ENCODE measurements around the gene STAB2. TPM values are rescaled to one million over a fixed set of nuclear protein-coding genes. Genes with fewer than 3 reads are reported as not detected.

STAB2 gene
- total and polyA plus RNA-seq, 2 donors (not counting 1 experiment from before 2014, with no cell fraction given): not detected

DNA sequence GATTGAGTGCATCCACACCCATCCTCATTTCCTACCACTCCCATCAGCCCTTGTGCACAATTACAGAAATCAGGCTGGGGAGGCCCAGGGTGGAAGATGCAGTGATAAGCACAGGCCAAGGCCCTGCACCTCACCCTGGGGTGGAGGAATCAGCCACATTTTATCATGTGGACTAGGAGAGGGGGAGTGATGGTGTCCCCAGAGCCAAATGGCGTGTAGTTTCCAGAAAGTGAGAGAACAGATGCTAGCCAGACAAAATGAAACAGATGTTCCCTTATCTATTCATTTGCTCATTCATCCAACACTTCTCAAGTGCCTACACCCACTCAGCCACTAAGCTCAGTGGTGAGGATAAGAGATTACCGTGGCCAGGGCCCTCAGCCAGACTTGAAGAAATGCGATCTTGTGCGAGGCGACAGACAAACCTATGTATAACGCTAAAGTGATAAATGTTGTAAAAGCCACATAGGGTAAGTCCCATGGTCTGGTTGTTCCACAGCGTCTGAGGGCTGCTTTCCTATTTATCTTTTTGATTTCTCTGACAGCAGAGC is 93.6 kb downstream of the STAB2 start:
- POLR2A ChIA-PET: no interaction called here
- intact Hi-C loops (cut with micrococcal nuclease): no loop called here

GRCh38 chr12:103686026-103686425 is 99.0 kb downstream of the STAB2 start:
- H3K36me3 ChIP-seq (replicated peaks in 1 of 2; ENCODE audit: control extremely low read depth in 1 of 2, control insufficient read depth in 1 of 2, extremely low read depth in 1 of 2, insufficient read depth in 2 of 2, low read length in 1 of 2): no peaks in the 10 kb centered on the region
- TF ChIP-seq EZH2 (IDR thresholded peaks at IDR 0.05; ENCODE audit: borderline replicate concordance, insufficient read depth, low read depth, low read length, poor library complexity, severe bottlenecking) (no peak), CTCF (IDR thresholded peaks at IDR 0.05) (no peak)
- H3K4me1 ChIP-seq (ENCODE audit: control insufficient read depth in 2 of 2, insufficient read depth in 2 of 2, low read length in 2 of 2): no peaks in the 10 kb centered on the region
- WGBS (ENCODE audit: insufficient coverage): 92% methylated on average over 5 of the region's 6 CpGs
- peaks cover 13% of the 10 kb centered on the region for H3K27me3 Mint-ChIP-seq
- CTCF ChIA-PET: no interaction called here
- H3K4me2 ChIP-seq (replicated peaks; ENCODE audit: low read depth, low read length, poor library complexity, severe bottlenecking): no peak overlapping the region
- no peaks in the 10 kb centered on the region for H3K27me3 ChIP-seq (replicated peaks in 1 of 4; ENCODE audit: control extremely low read depth in 1 of 4, control insufficient read depth in 3 of 4, insufficient read depth in 4 of 4, low read length in 3 of 4)
- H2AFZ ChIP-seq (ENCODE audit: insufficient read depth, low read depth, low read length, poor library complexity, severe bottlenecking): no peak overlapping the region
- no peak overlapping the region for H3K27ac Mint-ChIP-seq
- intact Hi-C loops (cut with micrococcal nuclease): no loop called here
- ATAC-seq (ENCODE audit: low read depth): no peak
- no peaks in the 10 kb centered on the region for H4K20me1 ChIP-seq (ENCODE audit: control insufficient read depth, insufficient read depth, low read length, poor library complexity, severe bottlenecking)
- no peak overlapping the region for H3K4me3 ChIP-seq (ENCODE audit: control extremely low read depth in 1 of 5, extremely low read depth in 1 of 5, insufficient read depth in 1 of 5, low read depth in 2 of 5, low read length in 4 of 5)
- H3K27ac ChIP-seq (ENCODE audit: low read length in 2 of 2): no peak overlapping the region
- no peak overlapping the region for H3K4me3 Mint-ChIP-seq
- no peak overlapping the region for H3K9ac ChIP-seq (ENCODE audit: low read length)
- H3K9me3 ChIP-seq (ENCODE audit: control extremely low read depth in 1 of 3, control insufficient read depth in 2 of 3, insufficient read depth in 1 of 3, low read length in 2 of 3): no peaks in the 10 kb centered on the region
- no peak for DNase-seq
- no peaks in the 10 kb centered on the region for H3K79me2 ChIP-seq (ENCODE audit: control insufficient read depth, insufficient read depth, low read length)
- H3K4me1 Mint-ChIP-seq: no peaks in the 10 kb centered on the region
- no peaks in the 10 kb centered on the region for H3K9me3 Mint-ChIP-seq (ENCODE audit: insufficient read depth)
- POLR2A ChIA-PET: no interaction called here

More for the DNA sequence above, 93.6 kb downstream of the STAB2 start:
- no peak for ATAC-seq (ENCODE audit: low read depth)
- TF ChIP-seq EZH2 (IDR thresholded peaks at IDR 0.05; ENCODE audit: borderline replicate concordance, insufficient read depth, low read depth, low read length, poor library complexity, severe bottlenecking): no peak
- no peak for TF ChIP-seq CTCF (IDR thresholded peaks at IDR 0.05)
- no peaks in the 10 kb centered on the region for H3K9me3 Mint-ChIP-seq (ENCODE audit: insufficient read depth)
- Histone ChIP-seq H3K4me2 (replicated peaks; ENCODE audit: low read depth, low read length, poor library complexity, severe bottlenecking) (no peak overlapping the region), H3K36me3 (replicated peaks in 1 of 2; ENCODE audit: control extremely low read depth in 1 of 2, control insufficient read depth in 1 of 2, extremely low read depth in 1 of 2, insufficient read depth in 2 of 2, low read length in 1 of 2) (no peaks in the 10 kb centered on the region), H3K4me1 (ENCODE audit: control insufficient read depth in 2 of 2, insufficient read depth in 2 of 2, low read length in 2 of 2) (no peaks in the 10 kb centered on the region), H3K9me3 (ENCODE audit: control extremely low read depth in 1 of 3, control insufficient read depth in 2 of 3, insufficient read depth in 1 of 3, low read length in 2 of 3) (no peaks in the 10 kb centered on the region), H4K20me1 (ENCODE audit: control insufficient read depth, insufficient read depth, low read length, poor library complexity, severe bottlenecking) (no peaks in the 10 kb centered on the region), H2AFZ (ENCODE audit: insufficient read depth, low read depth, low read length, poor library complexity, severe bottlenecking) (no peak overlapping the region), H3K27ac (ENCODE audit: low read length in 2 of 2) (no peak overlapping the region), H3K9ac (ENCODE audit: low read length) (no peak overlapping the region), H3K27me3 (replicated peaks in 1 of 4; ENCODE audit: control extremely low read depth in 1 of 4, control insufficient read depth in 3 of 4, insufficient read depth in 4 of 4, low read length in 3 of 4) (peaks cover 0 to 2% (median 0%) of the 10 kb centered on the region in 4 experiments), H3K4me3 (ENCODE audit: control extremely low read depth in 1 of 5, extremely low read depth in 1 of 5, insufficient read depth in 1 of 5, low read depth in 2 of 5, low read length in 4 of 5) (no peak overlapping the region), H3K79me2 (ENCODE audit: control insufficient read depth, insufficient read depth, low read length) (no peaks in the 10 kb centered on the region)
- 94% methylated on average over 4 of the region's 7 CpGs for WGBS (ENCODE audit: insufficient coverage)
- no peak overlapping the region for H3K27ac Mint-ChIP-seq
- peaks cover 4% of the 10 kb centered on the region for H3K27me3 Mint-ChIP-seq
- no peaks in the 10 kb centered on the region for H3K4me1 Mint-ChIP-seq
- CTCF ChIA-PET: interaction anchor here (0.6 kb wide), 1 partner anchor 591 kb away, joined by 3 read pairs; no protein-coding TSS in a partner anchor
- no peak overlapping the region for H3K4me3 Mint-ChIP-seq
- no peak for DNase-seq
